GM19240 (cell line): ENCODE results near the gene PARP16.

Experiments
- DNase-seq: peaks from one replicate; pipeline ENCODE4 v3.0.0; 2011; ENCODE audit warnings: low spot score; ENCODE audit not compliant: insufficient read length

Gene PARP16

GRCh38 chr15:65312400-65312916 lies 25.8 kb upstream of the PARP16 start:
- no peak for DNase-seq

GRCh38 chr15:65311760-65312159 lies 25.1 kb upstream of the PARP16 start:
- DNase-seq: no peak

GRCh38 chr15:65310431-65311137 lies 23.9 kb upstream of the PARP16 start:
- DNase-seq: no peak

GRCh38 chr15:65309882-65310418 lies 23.3 kb upstream of the PARP16 start:
- DNase-seq: no peak

- no peak for DNase-seq
Measured at GRCh38 chr15:65307978-65308377, 21.3 kb upstream of the PARP16 start.

- DNase-seq: no peak
Measured at GRCh38 chr15:65306551-65306950, 19.9 kb upstream of the PARP16 start.

- DNase-seq: no peak
Measured at GRCh38 chr15:65305776-65306175, 19.1 kb upstream of the PARP16 start.

GRCh38 chr15:65305150-65305758 lies 18.6 kb upstream of the PARP16 start:
- DNase-seq: no peak

- no peak for DNase-seq
Measured at GRCh38 chr15:65304381-65305149, 17.9 kb upstream of the PARP16 start, which contains the start of gene RNU5B-1. Gene RNU5B-1, plus strand, starts transcription at chr15:65304677.

GRCh38 chr15:65303687-65304380 lies 17.2 kb upstream of the PARP16 start:
- DNase-seq: no peak

GRCh38 chr15:65302061-65302460 lies 15.4 kb upstream of the PARP16 start:
- DNase-seq: no peak

- no peak for DNase-seq
Measured at GRCh38 chr15:65300924-65301441, 14.3 kb upstream of the PARP16 start.

GRCh38 chr15:65298731-65299130 lies 12.0 kb upstream of the PARP16 start:
- DNase-seq: no peak

GRCh38 chr15:65292938-65293518 lies 6.3 kb upstream of the PARP16 start:
- DNase-seq: no peak

- no peak for DNase-seq
Measured at GRCh38 chr15:65290228-65290627, 3.5 kb upstream of the PARP16 start.

GRCh38 chr15:65289261-65289854 lies 2.7 kb upstream of the PARP16 start:
- no peak for DNase-seq

GRCh38 chr15:65287520-65287855 lies 805 bp upstream of the PARP16 start:
- DNase-seq: no peak

GRCh38 chr15:65286069-65286703 lies 497 bp downstream of the PARP16 start:
- no peak for DNase-seq

- no peak for DNase-seq
Measured at GRCh38 chr15:65285291-65286068, 1.2 kb downstream of the PARP16 start.
